HepG2 (cell line): ENCODE data around the gene COL27A1. TPM values are rescaled to one million over a fixed set of nuclear protein-coding genes. Genes with fewer than 3 reads are reported as not detected.

ENCODE experiments used
- ATAC-seq: fragments of 200-7000 bp; cut with Tn5 transposase; 3 replicates; pipeline ENCODE4 v1.9.1; 2020; ENCODE audit warnings: mild to moderate bottlenecking, moderate library complexity
- BruUV-seq: library from RNA; stranded (reverse); fragments of 400-500 nt; replicated peaks from 2 replicates; lab custom pipeline; 2021; lab: Mats Ljungman, UMichigan
- CTCF ChIA-PET: fragments of 300-600 bp; formaldehyde crosslinking; extraction: SDS; loops from one replicate; lab custom pipeline; 2021; ENCODE audit warnings: low total read pairs, inconsistent platforms, low intra/inter-chr PET ratio; lab: Yijun Ruan, JAX
- POLR2A ChIA-PET: fragments of 350-600 bp; sonication (Branson Sonifier 250); formaldehyde crosslinking; loops from one replicate; lab custom pipeline; 2020; ENCODE audit warnings: antibody characterized with exemption, inconsistent platforms; lab: Yijun Ruan, JAX
- DNase-seq: peaks from one replicate; pipeline ENCODE4 v3.0.0-alpha.2; 2015; ENCODE audit warnings: low spot score
- FAIRE-seq: peaks from 3 replicates; lab custom pipeline; 2011; peaks lifted over from hg19 to GRCh38; lab: Jason Lieb, UNC
- H2AFZ ChIP-seq: one replicate; pipeline ENCODE4 v1.6.1; 2011; ENCODE audit warnings: low read length, inconsistent platforms
- H3K27ac ChIP-seq: fragments of 300-600 bp; 3 replicates; pipeline ENCODE4 v1.8.0; 2011; ENCODE audit warnings: mixed run types, mild to moderate bottlenecking, mixed read lengths, low read length, inconsistent platforms; ENCODE audit not compliant: insufficient read depth; ENCODE audit errors: extremely low read length
- H3K27me3 ChIP-seq, 2 experiments: fragments of 200-600 bp in 1 of 2; 2 replicates in 1 of 2; 3 replicates in 1 of 2; pipeline versions ENCODE4 v1.6.0 to v1.8.0; 2011; ENCODE audit warnings: low read length in 2 of 2, mild to moderate bottlenecking in 2 of 2, moderate library complexity in 2 of 2, inconsistent platforms in 1 of 2; ENCODE audit not compliant: insufficient read depth in 2 of 2, control insufficient read depth in 1 of 2
- H3K36me3 ChIP-seq, 2 experiments: fragments of 200-600 bp in 1 of 2; replicated peaks in 1 of 2; 2 replicates in 1 of 2; 3 replicates in 1 of 2; pipeline versions ENCODE4 v1.5.1 to v1.8.0; 2011; ENCODE audit warnings: low read length in 2 of 2, inconsistent platforms in 1 of 2; ENCODE audit not compliant: insufficient read depth in 2 of 2, control insufficient read depth in 1 of 2
- H3K4me1 ChIP-seq: 2 replicates; pipeline ENCODE4 v1.5.1; 2012; ENCODE audit warnings: low read length, inconsistent platforms; ENCODE audit not compliant: insufficient read depth
- H3K4me2 ChIP-seq: 2 replicates; pipeline ENCODE4 v1.6.0; 2011; ENCODE audit warnings: low read depth, low read length, inconsistent platforms
- H3K4me3 ChIP-seq, 3 experiments: fragments of 200-600 bp in 1 of 3; sonication (generic), shearing (Covaris generic) in 1 of 3; replicated peaks in 1 of 3; 2 replicates each; pipeline ENCODE4 v1.5.1; 2011 to 2016; ENCODE audit warnings: low read length in 3 of 3, inconsistent platforms in 2 of 3, low read depth in 2 of 3, mild to moderate bottlenecking in 2 of 3, control low read depth in 1 of 3, mixed read lengths in 1 of 3; ENCODE audit not compliant: insufficient read depth in 1 of 3
- H3K79me2 ChIP-seq: one replicate; pipeline ENCODE4 v1.6.1; 2011; ENCODE audit warnings: low read length, inconsistent platforms; ENCODE audit not compliant: insufficient read depth
- H3K9ac ChIP-seq: 2 replicates; pipeline ENCODE4 v1.6.0; 2011; ENCODE audit warnings: mild to moderate bottlenecking, low read depth, low read length, inconsistent platforms; ENCODE audit not compliant: insufficient read depth
- H3K9me3 ChIP-seq: 2 replicates; pipeline ENCODE4 v1.5.1; 2012; ENCODE audit warnings: mild to moderate bottlenecking, low read length
- H4K20me1 ChIP-seq: 2 replicates; pipeline ENCODE4 v1.6.0; 2011; ENCODE audit warnings: inconsistent platforms, mild to moderate bottlenecking, low read length, moderate library complexity; ENCODE audit not compliant: insufficient read depth
- ATAD3A ChIP-seq: sonication (generic); formaldehyde crosslinking; IDR thresholded peaks from 2 replicates; pipeline ENCODE4 v1.4.0; 2020; ENCODE audit warnings: missing genetic modification reagents
- BRD4 ChIP-seq: sonication (generic); formaldehyde crosslinking; IDR thresholded peaks from 2 replicates; pipeline ENCODE4 v1.4.0; 2020; ENCODE audit warnings: missing genetic modification reagents
- FOXJ3 ChIP-seq: sonication (generic); formaldehyde crosslinking; IDR thresholded peaks from 2 replicates; pipeline ENCODE4 v1.4.0; 2020; ENCODE audit warnings: missing genetic modification reagents, mild to moderate bottlenecking, borderline replicate concordance
- HNF4G ChIP-seq, 2 experiments: sonication (generic) in 1 of 2; formaldehyde crosslinking in 1 of 2; IDR thresholded peaks; 2 replicates each; pipeline versions ENCODE4 v1.4.0 to v1.6.1; 2011 to 2020; ENCODE audit warnings: borderline replicate concordance in 2 of 2, low read depth in 2 of 2, mild to moderate bottlenecking in 2 of 2, low read length in 1 of 2, missing genetic modification reagents in 1 of 2, moderate library complexity in 1 of 2
- HNRNPH1 ChIP-seq: fragments of 200-400 bp; formaldehyde crosslinking; optimal IDR thresholded peaks from 2 replicates; pipeline ENCODE3; 2017; ENCODE audit warnings: mild to moderate bottlenecking, low read depth, low read length
- RARG ChIP-seq: sonication (generic); formaldehyde crosslinking; IDR thresholded peaks from 2 replicates; pipeline ENCODE4 v1.4.0; 2020; ENCODE audit warnings: low read depth, mild to moderate bottlenecking, missing genetic modification reagents
- TBP ChIP-seq: sonication (generic); formaldehyde crosslinking; IDR thresholded peaks from 2 replicates; pipeline ENCODE4 v1.5.0; 2020; ENCODE audit warnings: missing genetic modification reagents
- ZFP62 ChIP-seq: sonication (generic); formaldehyde crosslinking; IDR thresholded peaks from 2 replicates; pipeline ENCODE4 v1.4.0; 2020; ENCODE audit warnings: missing genetic modification reagents
- ZNF180 ChIP-seq: sonication (generic); formaldehyde crosslinking; IDR thresholded peaks from 2 replicates; pipeline ENCODE4 v1.4.0; 2020; ENCODE audit warnings: low read depth, missing genetic modification reagents, borderline replicate concordance
- ZNF24 ChIP-seq: fragments of 450-650 bp; IDR thresholded peaks from 2 replicates; pipeline ENCODE4 v1.6.1; 2017; ENCODE audit warnings: antibody characterized with exemption, mild to moderate bottlenecking
- ZNF30 ChIP-seq: sonication (generic); formaldehyde crosslinking; IDR thresholded peaks from 2 replicates; pipeline ENCODE4 v1.5.0; 2020; ENCODE audit warnings: mild to moderate bottlenecking, missing genetic modification reagents
- ZNF331 ChIP-seq: sonication (generic); formaldehyde crosslinking; IDR thresholded peaks from 2 replicates; pipeline ENCODE4 v1.4.0; 2020; ENCODE audit warnings: missing genetic modification reagents
- ZNF629 ChIP-seq: sonication (generic); formaldehyde crosslinking; conservative IDR thresholded peaks from 2 replicates; pipeline ENCODE4 v1.5.0; 2020; ENCODE audit warnings: missing genetic modification reagents
- ZNF672 ChIP-seq: sonication (generic); formaldehyde crosslinking; IDR thresholded peaks from 2 replicates; pipeline ENCODE4 v1.8.1; 2022; ENCODE audit warnings: missing genetic modification reagents
- WGBS: methylation state at CpG from one replicate; pipeline ENCODE4 v1.1.6; 2017; ENCODE audit warnings: low lambda C conversion rate; 5-methylcytosine and 5-hydroxymethylcytosine counted together
- in situ Hi-C: cut with HindIII; loops from 2 replicates; pipeline ENCODE4 v1.10.0; 2017; ENCODE audit warnings: low pct_unique_long_range_greater_than_20kb; ENCODE audit not compliant: extremely low pct_ligation_motif_present
- intact Hi-C: fragments of 100-400 bp; cut with micrococcal nuclease; formaldehyde crosslinking; loops from one replicate; pipeline ENCODE4 v1.10.0; 2022; ENCODE audit not compliant: unreplicated experiment
- polyA plus RNA-seq, 8 experiments: library from polyadenylated mRNA; depleted of rRNA in 3 of 8; stranded (reverse) in 7 of 8; unstranded in 1 of 8; fragments of >200 nt; fragmentation: Illumina TruSeq in 4 of 8; extraction: Trizol in 4 of 8; gene quantifications; 2 replicates each; pipeline versions ENCODE4 v1.2.1 to v1.2.3, GENCODE V29; 2011 to 2016; ENCODE audit warnings: low read depth in 4 of 8, missing spikeins in 1 of 8, mixed read lengths in 1 of 8; ENCODE audit not compliant: insufficient read depth in 1 of 8
- total RNA-seq, 5 experiments: library from RNA; depleted of rRNA; stranded (reverse); fragments of >200 nt; fragmentation: Illumina TruSeq; extraction: Trizol; gene quantifications; 2 replicates each; pipeline ENCODE4 v1.2.3, GENCODE V29; 2016; ENCODE audit warnings: low read depth in 1 of 5
- TF ChIP-seq, protein P1 (sequence below), 2 experiments: IDR thresholded peaks; 2 replicates each; pipeline ENCODE4 v1.6.1; 2011 to 2012; ENCODE audit warnings: low read length in 2 of 2, borderline replicate concordance in 1 of 2, low read depth in 1 of 2, mild to moderate bottlenecking in 1 of 2, moderate library complexity in 1 of 2
- TF ChIP-seq, protein P2 (sequence below): sonication (generic); formaldehyde crosslinking; IDR thresholded peaks from 2 replicates; pipeline ENCODE4 v1.8.1; 2022; ENCODE audit warnings: mild to moderate bottlenecking, missing genetic modification reagents

COL27A1 gene
- total and polyA plus RNA-seq, 2 of the 13 experiments (the other 11 are each of a cell fraction or from before 2014, with no cell fraction given), result 71.3 to 89.1 TPM

DNA sequence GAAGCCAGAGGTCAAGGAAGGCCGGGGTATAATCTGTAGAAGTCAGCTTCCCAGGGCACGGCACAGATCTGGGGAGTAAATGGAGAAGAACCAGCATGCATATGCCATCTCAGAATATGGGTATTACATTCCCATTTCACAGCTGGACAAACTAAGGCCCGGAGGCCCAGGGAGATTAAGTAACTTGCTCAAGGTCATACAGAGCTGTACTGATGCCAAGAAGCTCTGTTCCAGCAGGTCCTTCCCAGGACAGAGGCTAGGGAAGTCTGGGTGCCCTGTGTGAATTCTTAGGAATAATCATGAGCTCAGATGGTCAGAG lies 19.2 kb downstream of the COL27A1 start (continued):
- TF ChIP-seq, protein P1, sequence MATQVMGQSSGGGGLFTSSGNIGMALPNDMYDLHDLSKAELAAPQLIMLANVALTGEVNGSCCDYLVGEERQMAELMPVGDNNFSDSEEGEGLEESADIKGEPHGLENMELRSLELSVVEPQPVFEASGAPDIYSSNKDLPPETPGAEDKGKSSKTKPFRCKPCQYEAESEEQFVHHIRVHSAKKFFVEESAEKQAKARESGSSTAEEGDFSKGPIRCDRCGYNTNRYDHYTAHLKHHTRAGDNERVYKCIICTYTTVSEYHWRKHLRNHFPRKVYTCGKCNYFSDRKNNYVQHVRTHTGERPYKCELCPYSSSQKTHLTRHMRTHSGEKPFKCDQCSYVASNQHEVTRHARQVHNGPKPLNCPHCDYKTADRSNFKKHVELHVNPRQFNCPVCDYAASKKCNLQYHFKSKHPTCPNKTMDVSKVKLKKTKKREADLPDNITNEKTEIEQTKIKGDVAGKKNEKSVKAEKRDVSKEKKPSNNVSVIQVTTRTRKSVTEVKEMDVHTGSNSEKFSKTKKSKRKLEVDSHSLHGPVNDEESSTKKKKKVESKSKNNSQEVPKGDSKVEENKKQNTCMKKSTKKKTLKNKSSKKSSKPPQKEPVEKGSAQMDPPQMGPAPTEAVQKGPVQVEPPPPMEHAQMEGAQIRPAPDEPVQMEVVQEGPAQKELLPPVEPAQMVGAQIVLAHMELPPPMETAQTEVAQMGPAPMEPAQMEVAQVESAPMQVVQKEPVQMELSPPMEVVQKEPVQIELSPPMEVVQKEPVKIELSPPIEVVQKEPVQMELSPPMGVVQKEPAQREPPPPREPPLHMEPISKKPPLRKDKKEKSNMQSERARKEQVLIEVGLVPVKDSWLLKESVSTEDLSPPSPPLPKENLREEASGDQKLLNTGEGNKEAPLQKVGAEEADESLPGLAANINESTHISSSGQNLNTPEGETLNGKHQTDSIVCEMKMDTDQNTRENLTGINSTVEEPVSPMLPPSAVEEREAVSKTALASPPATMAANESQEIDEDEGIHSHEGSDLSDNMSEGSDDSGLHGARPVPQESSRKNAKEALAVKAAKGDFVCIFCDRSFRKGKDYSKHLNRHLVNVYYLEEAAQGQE (IDR thresholded peaks at IDR 0.05; ENCODE audit: borderline replicate concordance in 1 of 2, low read depth in 1 of 2, low read length in 2 of 2), result no peak
- TF ChIP-seq ZNF672 (CRISPR knock-in tag) (no peak), ZNF331 (CRISPR knock-in tag) (no peak), HNF4G (IDR thresholded peaks at IDR 0.05; ENCODE audit: borderline replicate concordance, low read depth, low read length) (no peak), HNF4G (CRISPR knock-in tag; IDR thresholded peaks at IDR 0.05; ENCODE audit: borderline replicate concordance, low read depth) (no peak), ZNF24 (peak; percentile 76)
- TF ChIP-seq, all 625 proteins: peak for 33

DNA sequence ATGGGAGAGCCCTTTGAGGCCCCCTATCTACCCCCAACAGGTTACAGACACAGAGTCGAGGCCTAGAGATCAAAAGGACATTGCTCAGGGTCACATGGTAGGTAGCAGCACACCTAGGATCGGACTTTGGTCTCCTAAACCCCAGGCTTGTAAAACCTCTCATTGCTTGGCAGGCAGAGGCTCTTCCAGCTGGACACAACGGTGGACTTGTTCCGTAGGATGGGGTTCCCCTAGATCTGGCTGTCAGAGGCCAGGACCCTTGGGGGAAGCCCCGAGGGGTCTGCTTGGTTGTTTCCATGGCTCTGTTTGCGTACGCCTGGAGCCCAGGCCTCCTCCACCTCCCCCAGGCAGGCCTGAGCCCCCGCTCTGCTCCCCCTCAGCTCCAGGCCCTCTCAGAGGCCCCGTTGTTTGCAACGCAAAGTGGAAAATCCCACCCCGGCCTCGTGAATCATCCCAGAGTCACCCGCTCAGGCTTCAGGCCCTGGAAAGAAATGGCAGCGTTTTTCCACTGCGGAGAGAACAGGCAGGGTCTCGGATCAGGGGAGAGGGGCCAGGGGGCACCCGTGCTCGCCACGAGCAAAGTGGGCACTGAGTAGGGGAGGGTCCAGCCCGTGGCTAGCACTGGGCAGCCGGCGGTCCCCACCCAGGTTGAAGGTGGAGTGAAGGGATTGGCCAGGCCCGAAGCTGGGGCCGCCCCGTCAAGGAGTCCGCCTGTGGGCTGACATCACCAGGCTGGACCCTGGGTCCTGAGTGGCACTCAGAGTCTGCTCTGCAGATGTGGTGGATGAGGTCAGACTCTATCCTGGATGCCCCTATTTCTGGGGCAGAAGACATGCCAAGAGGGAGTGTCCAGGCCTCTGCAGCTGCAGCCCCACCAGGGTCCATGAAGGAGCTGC lies 19.8 kb downstream of the COL27A1 start:
- Histone ChIP-seq H3K27ac (peak overlapping the region; percentile 98), H3K79me2 (peaks cover 25% of the 10 kb centered on the region), H4K20me1 (no peaks in the 10 kb centered on the region), H3K4me2 (peak overlapping the region; percentile 72), H3K4me3 (peak overlapping the region in 2 of 3 experiments; percentile 21 to 53; a peak in 3 of 6 replicates), H3K36me3 (peaks cover 19 to 46% of the 10 kb centered on the region in 2 experiments; a peak in 4 of 5 replicates), H3K9me3 (no peaks in the 10 kb centered on the region), H2AFZ (no peak overlapping the region), H3K4me1 (peaks cover 70% of the 10 kb centered on the region), H3K27me3 (no peaks in the 10 kb centered on the region), H3K9ac (peak overlapping the region; percentile 85)
- TSS peak; percentile 18 for BruUV-seq
- peak; percentile 82 for ATAC-seq
- FAIRE-seq, result peak; percentile 98
- CTCF ChIA-PET, result interaction anchor here (0.7 kb wide), 1 partner anchor 68 kb away, joined by 4 read pairs; no protein-coding TSS in a partner anchor
- intact Hi-C loops, result loop anchor here (1.0 to 5.0 kb wide), 5 partner anchors 20 to 93 kb away; partner anchors contain the start of gene COL27A1
- POLR2A ChIA-PET, result interaction anchor here (0.8 to 10.0 kb wide), 26 partner anchors 11 to 153 kb away, joined by 3 to 252 read pairs (median 5); partner anchors contain the start of genes AMBP, COL27A1 and KIF12
- in situ Hi-C loops, result no loop called here
- 3% methylated on average over 13 of the region's 26 CpGs for WGBS
- DNase-seq, result peak; percentile 99
- TF ChIP-seq ZNF180 (CRISPR knock-in tag), result no peak
- no peak for TF ChIP-seq TBP (CRISPR knock-in tag)
- TF ChIP-seq ATAD3A (CRISPR knock-in tag), result no peak
- TF ChIP-seq, protein P2, sequence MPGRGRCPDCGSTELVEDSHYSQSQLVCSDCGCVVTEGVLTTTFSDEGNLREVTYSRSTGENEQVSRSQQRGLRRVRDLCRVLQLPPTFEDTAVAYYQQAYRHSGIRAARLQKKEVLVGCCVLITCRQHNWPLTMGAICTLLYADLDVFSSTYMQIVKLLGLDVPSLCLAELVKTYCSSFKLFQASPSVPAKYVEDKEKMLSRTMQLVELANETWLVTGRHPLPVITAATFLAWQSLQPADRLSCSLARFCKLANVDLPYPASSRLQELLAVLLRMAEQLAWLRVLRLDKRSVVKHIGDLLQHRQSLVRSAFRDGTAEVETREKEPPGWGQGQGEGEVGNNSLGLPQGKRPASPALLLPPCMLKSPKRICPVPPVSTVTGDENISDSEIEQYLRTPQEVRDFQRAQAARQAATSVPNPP (CRISPR knock-in tag), result no peak; the same call in 1 of the 2 replicates
- TF ChIP-seq RARG (CRISPR knock-in tag), result no peak
- no peak for TF ChIP-seq ZFP62 (CRISPR knock-in tag)
- peak; percentile 82; the same call in 1 of the 2 replicates for TF ChIP-seq FOXJ3 (CRISPR knock-in tag)
- no peak; the same call in 1 of the 2 replicates for TF ChIP-seq BRD4 (CRISPR knock-in tag)
- TF ChIP-seq ZNF629 (CRISPR knock-in tag), result no peak
- TF ChIP-seq ZNF30 (CRISPR knock-in tag), result peak; percentile 16; the same call in 1 of the 2 replicates
- TF ChIP-seq HNRNPH1, result no peak
